ENCODE results near the gene TMEM81. TPM values are rescaled to one million over a fixed set of nuclear protein-coding genes. Genes with fewer than 3 reads are reported as not detected.

The TMEM81 gene
- total RNA-seq, 1 donor from 2014 or later: 5.4 TPM

DNA sequence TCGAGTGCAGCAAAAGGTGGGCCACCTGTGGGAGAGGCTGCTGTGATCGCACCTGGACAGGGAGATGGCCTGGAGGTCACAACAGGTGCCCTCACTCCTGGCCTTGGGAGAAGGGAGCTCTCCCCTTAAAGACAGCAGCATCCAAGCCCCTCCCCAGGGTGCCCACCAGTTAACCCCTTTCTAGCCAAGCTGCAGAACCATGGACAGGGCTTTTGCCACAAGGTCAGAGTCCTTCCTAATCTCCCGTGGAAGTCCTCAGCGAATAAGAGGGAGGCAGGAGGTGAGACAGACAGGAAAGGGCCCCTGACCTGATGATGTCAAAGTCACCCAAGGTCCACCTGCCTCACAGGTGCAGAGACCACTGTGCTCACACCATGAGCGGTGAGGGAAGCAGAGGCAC lies 39.5 kb downstream of the TMEM81 start:
- DNase-seq (ENCODE audit: low read depth, low spot score): no peak
- Mint-ChIP-seq H3K27me3 (ENCODE audit: low read depth) (peaks cover 68% of the 10 kb centered on the region), H3K4me3 (no peak overlapping the region), H3K4me1 (peaks cover 31% of the 10 kb centered on the region), H3K36me3 (ENCODE audit: low read depth) (no peaks in the 10 kb centered on the region), H3K9me3 (no peaks in the 10 kb centered on the region), H3K27ac (ENCODE audit: unreplicated experiment) (no peak overlapping the region)
- TF ChIP-seq, protein P1, sequence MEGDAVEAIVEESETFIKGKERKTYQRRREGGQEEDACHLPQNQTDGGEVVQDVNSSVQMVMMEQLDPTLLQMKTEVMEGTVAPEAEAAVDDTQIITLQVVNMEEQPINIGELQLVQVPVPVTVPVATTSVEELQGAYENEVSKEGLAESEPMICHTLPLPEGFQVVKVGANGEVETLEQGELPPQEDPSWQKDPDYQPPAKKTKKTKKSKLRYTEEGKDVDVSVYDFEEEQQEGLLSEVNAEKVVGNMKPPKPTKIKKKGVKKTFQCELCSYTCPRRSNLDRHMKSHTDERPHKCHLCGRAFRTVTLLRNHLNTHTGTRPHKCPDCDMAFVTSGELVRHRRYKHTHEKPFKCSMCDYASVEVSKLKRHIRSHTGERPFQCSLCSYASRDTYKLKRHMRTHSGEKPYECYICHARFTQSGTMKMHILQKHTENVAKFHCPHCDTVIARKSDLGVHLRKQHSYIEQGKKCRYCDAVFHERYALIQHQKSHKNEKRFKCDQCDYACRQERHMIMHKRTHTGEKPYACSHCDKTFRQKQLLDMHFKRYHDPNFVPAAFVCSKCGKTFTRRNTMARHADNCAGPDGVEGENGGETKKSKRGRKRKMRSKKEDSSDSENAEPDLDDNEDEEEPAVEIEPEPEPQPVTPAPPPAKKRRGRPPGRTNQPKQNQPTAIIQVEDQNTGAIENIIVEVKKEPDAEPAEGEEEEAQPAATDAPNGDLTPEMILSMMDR (conservative IDR thresholded peaks at IDR 0.05): no peak

DNA sequence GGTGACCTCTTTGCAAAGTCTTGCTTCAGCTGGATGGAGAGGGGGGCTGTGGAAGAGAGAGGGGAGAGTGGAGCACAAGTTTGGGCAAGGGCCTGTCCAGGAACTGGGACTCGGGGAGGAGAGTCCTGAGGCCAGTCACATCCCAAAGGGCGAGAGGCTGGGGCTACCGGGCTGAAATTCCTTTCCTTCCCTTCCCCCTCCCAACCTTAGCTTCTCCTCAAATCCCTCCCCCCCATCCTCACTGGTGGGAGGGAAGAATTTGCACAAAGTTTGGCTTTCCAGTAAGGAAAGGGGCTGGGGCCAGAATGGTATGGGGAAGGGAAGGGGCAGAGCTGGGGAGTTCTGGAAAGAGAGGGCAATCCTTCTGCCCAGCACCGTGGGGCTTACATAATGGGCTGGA lies 40.4 kb downstream of the TMEM81 start:
- Mint-ChIP-seq H3K27ac (ENCODE audit: unreplicated experiment) (no peak overlapping the region), H3K4me3 (no peak overlapping the region), H3K36me3 (ENCODE audit: low read depth) (no peaks in the 10 kb centered on the region), H3K9me3 (no peaks in the 10 kb centered on the region), H3K4me1 (peaks cover 31% of the 10 kb centered on the region), H3K27me3 (ENCODE audit: low read depth) (peaks cover 73% of the 10 kb centered on the region)
- TF ChIP-seq, protein P1 (conservative IDR thresholded peaks at IDR 0.05): no peak
- no peak for DNase-seq (ENCODE audit: low read depth, low spot score)

DNA sequence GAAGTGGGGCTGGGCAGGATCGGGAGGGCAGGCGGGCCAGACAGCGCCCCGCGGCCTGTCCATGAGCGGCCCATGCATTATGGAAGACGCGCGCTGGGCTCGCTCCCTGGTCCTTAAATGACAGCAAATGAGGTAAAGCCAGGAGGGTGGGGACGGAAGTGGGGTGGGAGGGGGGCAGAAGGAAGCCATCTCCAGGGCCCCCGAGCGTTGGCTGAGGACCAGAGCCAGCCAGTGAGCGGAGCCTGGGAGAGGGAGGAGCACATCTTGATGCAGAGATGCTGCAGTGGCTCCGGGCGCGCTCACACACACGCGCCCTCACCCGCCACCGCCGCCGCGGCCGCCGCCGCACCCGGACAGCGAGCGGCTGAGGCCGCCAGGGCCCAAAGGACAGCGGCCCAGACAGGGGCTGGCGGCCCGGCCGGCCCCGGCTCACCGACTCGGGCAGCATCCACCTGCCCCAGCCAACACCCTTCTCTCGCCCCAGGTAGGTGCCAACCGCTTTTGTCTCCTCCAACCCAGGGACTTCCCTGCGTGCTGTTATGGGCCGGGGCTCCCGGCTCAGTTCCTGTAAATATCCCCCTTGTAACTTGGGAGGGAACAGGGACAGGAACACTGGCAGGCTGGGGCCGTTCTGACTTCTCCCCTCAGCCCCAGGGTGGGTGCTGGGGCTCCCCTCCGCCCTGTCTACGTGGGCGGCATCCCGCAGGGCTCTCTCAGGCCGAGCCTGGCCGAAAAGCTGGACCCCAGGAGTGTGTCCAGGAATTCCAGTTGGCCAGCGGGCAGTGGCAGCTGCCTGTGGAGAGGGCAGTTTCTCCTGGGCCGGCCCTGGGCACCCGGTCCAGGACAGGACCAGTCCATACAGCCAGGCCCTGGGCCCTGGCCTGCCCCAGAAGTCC lies 41.1 kb downstream of the TMEM81 start, which contains the start of gene CNTN2:
CNTN2 (plus strand) TSS at position 302 of the 896 bp plus-strand sequence. CDS start 9,974 bp downstream, outside the sequence.
- Mint-ChIP-seq H3K4me1 (peaks cover 31% of the 10 kb centered on the region), H3K27me3 (ENCODE audit: low read depth) (peaks cover 75% of the 10 kb centered on the region), H3K36me3 (ENCODE audit: low read depth) (no peaks in the 10 kb centered on the region), H3K27ac (ENCODE audit: unreplicated experiment) (no peak within 1 kb of the TSS), H3K9me3 (no peaks in the 10 kb centered on the region), H3K4me3 (no peak within 1 kb of the TSS)
- no peak for DNase-seq (ENCODE audit: low read depth, low spot score)
- TF ChIP-seq, protein P1 (conservative IDR thresholded peaks at IDR 0.05): no peak

DNA sequence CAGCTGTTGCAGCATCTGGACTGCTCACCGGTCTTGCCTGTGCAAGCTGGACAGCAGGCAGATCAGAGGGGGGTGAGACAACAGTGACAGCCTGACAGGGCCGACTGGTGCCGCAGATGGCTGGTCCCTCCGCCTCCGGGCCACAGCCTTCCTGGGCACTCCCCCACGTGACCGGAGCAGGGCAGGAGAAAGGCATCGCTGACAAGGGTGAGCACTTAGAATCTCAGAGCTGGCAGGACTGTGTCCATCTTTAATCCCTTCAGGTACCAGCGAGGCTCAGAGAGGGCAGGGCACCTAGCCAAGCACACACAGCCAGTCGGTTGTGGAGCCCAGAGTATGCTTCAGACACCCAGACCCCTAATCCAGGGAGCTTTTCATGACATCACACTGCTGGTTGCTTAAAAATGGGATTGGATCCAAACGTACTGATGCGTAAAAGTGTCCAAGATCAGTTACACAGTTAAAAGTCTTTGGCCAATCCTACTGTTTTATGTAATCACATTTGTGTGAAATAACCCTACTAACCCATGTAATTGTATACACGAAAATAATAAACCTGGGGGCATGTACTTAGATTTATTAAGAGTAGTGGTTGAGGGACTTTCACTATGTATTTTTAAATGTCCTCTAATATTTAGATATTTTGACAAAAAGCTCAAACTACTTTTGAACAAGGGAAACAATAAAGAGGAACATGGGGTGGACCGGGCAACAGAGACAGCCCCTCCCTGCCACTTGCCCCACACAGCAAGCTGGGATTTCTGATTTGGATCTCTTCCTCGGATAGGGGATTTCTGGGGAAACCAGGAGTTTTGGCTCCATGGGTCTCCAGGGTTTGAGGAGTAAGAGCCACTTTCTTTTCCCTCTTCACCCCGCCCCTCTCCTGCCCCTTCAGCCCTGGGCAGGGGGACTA lies 42.0 kb downstream of the TMEM81 start:
- no peak overlapping the region for H3K4me3 Mint-ChIP-seq
- DNase-seq (ENCODE audit: low read depth, low spot score): no peak
- no peaks in the 10 kb centered on the region for H3K9me3 Mint-ChIP-seq
- peaks cover 23% of the 10 kb centered on the region for H3K4me1 Mint-ChIP-seq
- H3K27ac Mint-ChIP-seq (ENCODE audit: unreplicated experiment): peak overlapping the region; percentile 35
- no peaks in the 10 kb centered on the region for H3K36me3 Mint-ChIP-seq (ENCODE audit: low read depth)
- TF ChIP-seq, protein P1 (conservative IDR thresholded peaks at IDR 0.05): no peak
- peaks cover 75% of the 10 kb centered on the region for H3K27me3 Mint-ChIP-seq (ENCODE audit: low read depth)

DNA sequence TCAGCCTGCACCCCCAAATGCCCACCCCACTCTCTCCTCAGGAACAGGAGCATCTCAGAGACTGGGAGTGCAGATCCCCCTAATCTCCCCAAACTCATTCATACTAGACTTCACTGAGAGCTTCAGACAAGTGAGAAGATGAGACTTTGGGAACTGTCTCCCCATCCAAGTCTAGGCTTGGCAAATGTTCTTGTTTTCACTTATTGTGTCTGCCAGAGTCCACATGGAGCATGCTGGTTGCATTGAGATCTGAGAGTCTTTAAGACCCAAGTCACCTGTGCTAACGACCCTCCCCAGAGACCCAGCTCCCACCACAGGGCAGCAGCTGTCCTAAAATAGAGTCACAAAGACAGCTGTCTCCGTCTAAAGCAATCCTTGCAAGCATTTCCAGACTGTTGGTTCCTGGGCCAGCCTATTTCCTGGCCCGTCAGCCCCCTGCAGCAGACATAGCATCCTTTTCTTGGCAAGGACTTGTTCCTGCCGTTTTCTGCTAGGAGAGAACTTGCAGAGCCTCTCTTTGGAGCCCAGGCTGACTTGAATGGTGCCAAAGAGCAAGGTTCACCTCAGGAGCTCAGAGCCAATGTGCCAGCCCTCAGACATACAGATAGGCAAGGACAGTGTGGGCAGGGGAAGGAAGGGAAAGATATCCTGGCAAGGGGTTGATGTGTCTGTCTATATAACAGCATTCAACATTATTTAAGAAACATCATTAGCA lies 43.1 kb downstream of the TMEM81 start:
- DNase-seq (ENCODE audit: low read depth, low spot score): no peak
- no peaks in the 10 kb centered on the region for H3K9me3 Mint-ChIP-seq
- H3K27ac Mint-ChIP-seq (ENCODE audit: unreplicated experiment): peak overlapping the region; percentile 72
- H3K4me3 Mint-ChIP-seq: no peak overlapping the region
- H3K4me1 Mint-ChIP-seq: peaks cover 12% of the 10 kb centered on the region
- TF ChIP-seq, protein P1 (conservative IDR thresholded peaks at IDR 0.05): no peak
- no peaks in the 10 kb centered on the region for H3K36me3 Mint-ChIP-seq (ENCODE audit: low read depth)
- H3K27me3 Mint-ChIP-seq (ENCODE audit: low read depth): peaks cover 64% of the 10 kb centered on the region

Data from neural crest cell (in vitro differentiated cells).